Head of caudate nucleus (tissue), 42 donors: ENCODE measurements around the gene ATP5PO.

Source experiments
- DNase-seq, 42 donors: peaks; one replicate each; pipeline versions ENCODE4 v3.0.0 to v3.0.0-alpha.2; 2020 to 2021; ENCODE audit warnings: mixed read lengths in 7 of 42
- intact Hi-C: fragments of 100-400 bp; cut with DNase I; formaldehyde crosslinking; loops from one replicate; pipeline ENCODE4 v1.15.0; 2022

ATP5PO gene

GRCh38 chr21:33857846-33858666 is 57.5 kb downstream of the ATP5PO start:
- DNase-seq = no peak
- intact Hi-C loops = no loop called here

DNA sequence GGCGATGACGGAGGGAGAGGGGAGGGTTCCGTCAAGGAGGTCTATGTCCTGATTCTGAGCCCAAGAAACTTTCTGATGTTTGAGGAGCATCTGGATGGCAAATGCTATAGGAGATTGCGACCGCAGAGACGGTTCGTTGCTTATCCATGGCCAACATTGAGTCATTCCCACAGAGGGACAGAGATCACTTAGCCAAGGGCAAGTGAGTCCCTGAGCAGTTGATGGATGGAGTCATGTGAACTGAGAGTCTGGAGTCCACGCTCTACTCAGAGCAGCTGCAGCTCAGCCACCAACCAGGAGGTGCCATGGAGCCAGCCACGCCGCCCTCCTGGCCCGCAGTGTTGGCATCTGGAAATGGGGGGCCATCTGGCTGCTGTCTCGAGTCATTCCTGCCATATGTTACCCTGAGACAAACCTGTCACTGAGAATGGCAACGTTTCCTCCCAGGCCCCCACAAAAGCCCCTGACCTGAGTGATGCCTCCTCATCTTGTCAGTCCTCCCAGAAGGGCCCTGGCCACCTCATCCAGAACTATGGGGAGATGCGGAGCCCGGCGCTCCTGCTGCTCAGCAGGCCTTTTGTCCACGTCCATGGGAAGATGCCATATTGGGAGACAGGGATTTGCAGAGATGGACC is 58.6 kb downstream of the ATP5PO start:
- intact Hi-C loops = no loop called here
- DNase-seq = no peak

DNA sequence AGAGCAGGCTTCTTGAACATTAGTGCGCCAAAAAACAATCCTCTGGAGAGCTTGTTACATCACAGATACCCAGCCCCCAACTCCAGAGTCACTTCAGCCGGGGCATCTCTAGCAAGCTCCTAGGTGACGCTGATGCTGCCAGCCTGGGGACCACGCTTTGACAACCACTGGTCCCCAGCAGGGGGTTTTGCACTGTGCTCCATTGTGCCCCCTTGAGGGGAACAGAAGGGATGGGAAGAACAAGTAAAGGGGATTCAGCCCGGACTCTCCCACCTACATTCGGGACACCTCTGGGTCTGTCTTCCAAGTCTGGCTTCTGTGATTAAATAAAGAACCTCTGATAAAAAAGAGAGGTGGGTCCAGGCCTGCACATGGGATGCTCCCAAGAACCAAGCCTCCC is 60.4 kb downstream of the ATP5PO start:
- DNase-seq = no peak
- intact Hi-C loops = no loop called here

- no peak for DNase-seq
- intact Hi-C loops = no loop called here
These were observed 61.0 kb downstream of the ATP5PO start for GRCh38 chr21:33854604-33855003.
